HUES6 (cell line): Measurements from ENCODE around the gene MLF2.

Experiments
- H3K27ac ChIP-seq: 2 replicates; pipeline ENCODE4 v1.7.0; 2013; ENCODE audit warnings: low read depth, mild to moderate bottlenecking, low read length, inconsistent platforms
- H3K27me3 ChIP-seq: 2 replicates; pipeline ENCODE4 v1.6.1; 2013; ENCODE audit warnings: low read length; ENCODE audit not compliant: control insufficient read depth, insufficient read depth
- H3K36me3 ChIP-seq: 2 replicates; pipeline ENCODE4 v1.6.1; 2013; ENCODE audit warnings: low read length; ENCODE audit not compliant: control insufficient read depth, insufficient read depth
- H3K4me1 ChIP-seq: 2 replicates; pipeline ENCODE4 v1.6.1; 2013; ENCODE audit warnings: low read length; ENCODE audit not compliant: control insufficient read depth, insufficient read depth
- H3K4me3 ChIP-seq: 2 replicates; pipeline ENCODE4 v1.5.1; 2013; ENCODE audit warnings: low read depth, low read length
- H3K9ac ChIP-seq: one replicate; pipeline ENCODE4 v1.6.1; 2013; ENCODE audit warnings: mild to moderate bottlenecking, low read length
- H3K9me3 ChIP-seq: 2 replicates; pipeline ENCODE4 v1.6.1; 2013; ENCODE audit warnings: low read depth, low read length; ENCODE audit not compliant: control insufficient read depth, insufficient read depth

Gene MLF2

DNA sequence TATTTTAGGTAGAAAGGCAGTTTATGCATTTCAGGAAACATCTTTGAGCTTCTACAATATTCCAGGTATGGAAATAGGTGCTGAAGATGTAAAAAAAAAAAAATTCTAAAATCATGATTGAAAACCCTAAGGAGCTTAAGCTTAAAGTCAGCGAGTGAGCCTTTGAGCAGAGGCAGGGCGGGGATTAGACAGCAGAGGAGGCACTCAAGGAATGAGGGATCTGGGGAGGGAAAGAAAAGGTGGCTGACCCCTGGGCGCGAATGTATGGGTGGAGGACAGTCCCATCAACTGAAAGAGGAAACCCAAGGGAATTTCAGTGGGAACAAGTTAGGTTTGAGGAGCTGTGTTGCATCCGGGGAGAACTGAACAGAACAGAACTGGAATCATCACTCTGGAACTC, 6.8 kb upstream of the MLF2 start:
- Histone ChIP-seq H3K9ac (no peak overlapping the region), H3K27ac (no peak overlapping the region), H3K4me3 (no peak overlapping the region), H3K9me3 (no peaks in the 10 kb centered on the region), H3K27me3 (no peaks in the 10 kb centered on the region), H3K4me1 (peaks cover 18% of the 10 kb centered on the region; the same call in 1 of the 2 replicates), H3K36me3 (no peaks in the 10 kb centered on the region)

GRCh38 chr12:6758506-6759095, 5.7 kb upstream of the MLF2 start:
- Histone ChIP-seq H3K36me3 (no peaks in the 10 kb centered on the region), H3K9me3 (no peaks in the 10 kb centered on the region), H3K4me3 (no peak overlapping the region), H3K27ac (no peak overlapping the region), H3K9ac (no peak overlapping the region), H3K4me1 (peaks cover 22% of the 10 kb centered on the region), H3K27me3 (no peaks in the 10 kb centered on the region)

GRCh38 chr12:6757028-6757690, 4.2 kb upstream of the MLF2 start:
- H3K27me3 ChIP-seq, result no peaks in the 10 kb centered on the region
- H3K27ac ChIP-seq, result no peak overlapping the region
- H3K4me1 ChIP-seq, result peaks cover 17% of the 10 kb centered on the region
- H3K36me3 ChIP-seq, result no peaks in the 10 kb centered on the region; the same call in 1 of the 2 replicates
- no peaks in the 10 kb centered on the region for H3K9me3 ChIP-seq
- no peak overlapping the region for H3K4me3 ChIP-seq
- H3K9ac ChIP-seq, result no peak overlapping the region

DNA sequence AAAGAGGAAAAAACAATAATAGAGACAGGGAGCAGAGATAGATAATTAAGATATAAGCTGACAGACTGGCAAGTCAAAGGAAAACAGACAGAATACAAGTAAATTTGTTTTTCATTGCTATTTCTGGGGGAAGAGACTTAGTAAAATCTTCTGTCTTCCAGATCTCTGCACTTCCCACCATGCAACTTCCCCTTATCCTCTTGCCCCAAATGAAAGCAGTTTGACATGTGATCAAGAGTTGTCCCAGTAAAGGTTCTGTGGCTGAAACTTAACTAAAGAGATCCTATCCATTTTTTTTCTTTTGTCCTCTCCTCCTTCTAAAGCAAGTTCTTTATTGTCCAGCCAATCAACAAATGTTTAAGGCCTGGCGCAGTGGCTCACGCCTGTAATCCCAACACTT, 1.5 kb upstream of the MLF2 start:
- no peak overlapping the region for H3K27ac ChIP-seq
- peaks cover 22% of the 10 kb centered on the region for H3K4me1 ChIP-seq
- no peaks in the 10 kb centered on the region for H3K27me3 ChIP-seq
- H3K9ac ChIP-seq, result no peak overlapping the region
- H3K9me3 ChIP-seq, result no peaks in the 10 kb centered on the region
- H3K36me3 ChIP-seq, result peaks cover 27% of the 10 kb centered on the region
- H3K4me3 ChIP-seq, result no peak overlapping the region

DNA sequence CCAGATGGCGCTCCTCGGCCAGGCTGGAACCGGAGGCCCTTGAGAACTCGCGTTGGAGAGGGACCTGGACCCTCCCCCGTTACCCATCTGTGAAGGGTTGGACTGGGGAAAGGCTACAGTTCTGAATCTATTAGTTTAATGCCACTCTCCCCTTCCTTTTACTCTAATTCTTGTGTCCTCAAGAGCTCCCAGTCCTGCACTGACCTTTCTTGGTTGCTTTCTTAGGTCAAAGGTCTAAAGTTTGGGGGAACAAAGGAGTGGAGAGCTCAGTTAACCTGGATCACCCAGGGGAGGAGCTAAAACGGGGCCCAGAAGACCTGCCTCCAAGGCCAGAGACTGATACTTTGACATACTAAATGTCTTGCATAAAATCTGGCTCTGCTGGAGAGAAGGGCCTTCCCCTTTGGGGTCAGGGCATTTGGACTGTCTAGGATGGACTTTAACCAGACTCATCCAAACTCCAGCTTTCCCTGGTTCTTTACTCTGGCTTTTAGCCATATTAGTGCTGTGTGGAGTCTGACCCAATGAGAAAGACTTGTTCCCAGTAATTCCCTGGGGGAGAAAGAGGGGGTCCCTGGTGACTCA, 923 bp upstream of the MLF2 start:
- no peaks in the 10 kb centered on the region for H3K9me3 ChIP-seq
- peak overlapping the region; percentile 88 for H3K4me3 ChIP-seq
- H3K27me3 ChIP-seq, result no peaks in the 10 kb centered on the region
- H3K4me1 ChIP-seq, result peaks cover 21% of the 10 kb centered on the region
- no peak overlapping the region for H3K27ac ChIP-seq
- peak overlapping the region; percentile 5 for H3K9ac ChIP-seq
- peaks cover 32% of the 10 kb centered on the region for H3K36me3 ChIP-seq

DNA sequence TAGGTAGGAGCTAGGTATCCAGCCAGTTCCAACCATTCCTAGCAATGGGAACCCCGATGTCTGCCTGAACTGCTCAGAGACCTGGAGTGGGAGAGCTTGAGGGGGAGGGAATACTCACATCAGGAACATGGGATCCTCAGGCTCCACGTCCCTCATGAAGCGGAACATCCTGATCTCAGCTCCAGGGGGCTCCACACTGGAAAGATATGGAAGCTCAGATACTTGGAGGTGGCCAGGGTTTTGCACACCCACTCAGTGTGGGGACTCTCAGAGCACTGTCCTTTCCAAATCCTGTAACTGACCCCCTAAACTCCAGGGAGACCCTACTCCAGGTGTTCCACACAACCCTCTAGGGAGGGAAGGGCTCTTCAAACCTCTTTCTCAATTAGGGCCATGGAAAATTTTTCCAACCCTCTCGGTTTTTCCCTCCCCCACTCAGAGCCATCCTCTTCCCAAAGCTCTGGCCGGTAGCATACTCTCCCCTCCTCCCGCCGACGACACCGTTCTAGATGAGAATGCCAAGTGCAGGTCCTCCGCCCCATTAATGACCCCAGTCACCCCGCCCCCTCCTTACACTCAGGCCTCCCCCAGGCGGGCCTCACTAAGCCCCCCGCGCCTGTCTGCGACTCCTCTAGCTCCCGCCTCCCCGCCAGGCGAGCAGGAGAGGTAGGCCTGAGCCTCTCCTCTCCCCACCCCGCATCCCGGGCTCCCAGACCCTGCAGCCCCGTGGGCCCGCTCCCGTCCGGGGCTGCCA, 597 bp downstream of the MLF2 start:
- peak overlapping the region; percentile 88 for H3K4me3 ChIP-seq
- H3K4me1 ChIP-seq, result peaks cover 15% of the 10 kb centered on the region

DNA sequence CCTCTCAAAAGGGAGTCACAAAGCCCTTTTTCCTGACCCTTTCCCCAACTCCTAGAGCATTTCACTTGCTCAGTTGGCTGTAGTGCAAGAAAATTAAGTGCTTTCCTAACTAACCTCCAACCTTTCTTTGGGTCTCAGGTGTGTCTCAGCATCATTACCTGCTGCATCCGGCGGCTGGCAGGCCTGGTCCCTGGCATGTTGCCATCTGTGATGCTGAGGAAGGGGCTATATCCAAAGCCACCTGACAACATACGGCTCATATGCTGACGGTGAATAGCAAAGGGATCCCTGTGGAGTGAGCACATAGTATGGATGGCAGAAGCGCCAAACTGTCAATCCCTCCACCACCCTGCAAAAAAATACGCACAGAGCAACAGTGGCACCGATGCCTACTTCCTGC, 1.2 kb downstream of the MLF2 start:
- Histone ChIP-seq H3K27me3 (no peaks in the 10 kb centered on the region), H3K9ac (peak overlapping the region; percentile 98), H3K4me1 (peaks cover 15% of the 10 kb centered on the region), H3K36me3 (peaks cover 53% of the 10 kb centered on the region), H3K4me3 (peak overlapping the region; percentile 88), H3K27ac (no peak overlapping the region), H3K9me3 (no peaks in the 10 kb centered on the region)

More for the DNA sequence above, 597 bp downstream of the MLF2 start:
- peaks cover 48% of the 10 kb centered on the region for H3K36me3 ChIP-seq
- no peaks in the 10 kb centered on the region for H3K27me3 ChIP-seq
- no peaks in the 10 kb centered on the region for H3K9me3 ChIP-seq
- H3K9ac ChIP-seq, result peak overlapping the region; percentile 98
- peak overlapping the region; percentile 94 for H3K27ac ChIP-seq

DNA sequence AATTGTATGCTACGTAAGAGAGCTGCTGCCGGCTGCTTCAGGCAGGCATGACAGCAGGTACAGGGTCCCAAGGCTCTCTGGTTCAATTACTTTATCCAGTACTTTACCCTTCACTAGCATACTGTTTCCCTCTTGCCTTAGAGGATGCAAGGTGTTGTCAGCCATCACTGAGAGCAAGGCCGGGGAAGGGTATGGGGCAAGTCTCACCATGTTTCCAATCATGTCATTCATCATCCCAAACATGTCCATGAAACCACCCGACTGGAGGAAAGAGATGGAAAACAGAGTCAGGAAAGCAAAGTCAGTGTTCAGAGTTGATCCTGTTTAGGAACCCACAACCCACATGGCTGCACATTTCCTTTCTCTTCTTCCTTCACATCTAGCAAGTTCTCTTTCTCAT, 2.4 kb downstream of the MLF2 start:
- Histone ChIP-seq H3K4me1 (peaks cover 15% of the 10 kb centered on the region), H3K27me3 (no peaks in the 10 kb centered on the region), H3K27ac (no peak overlapping the region), H3K9me3 (no peaks in the 10 kb centered on the region), H3K9ac (no peak overlapping the region), H3K4me3 (no peak overlapping the region), H3K36me3 (peaks cover 65% of the 10 kb centered on the region)

GRCh38 chr12:6748761-6749160, 4.2 kb downstream of the MLF2 start:
- Histone ChIP-seq H3K27me3 (no peaks in the 10 kb centered on the region), H3K27ac (no peak overlapping the region), H3K9ac (no peak overlapping the region), H3K9me3 (no peaks in the 10 kb centered on the region), H3K4me1 (peaks cover 11% of the 10 kb centered on the region), H3K4me3 (no peak overlapping the region), H3K36me3 (peaks cover 67% of the 10 kb centered on the region)

- H3K4me1 ChIP-seq, result peaks cover 9% of the 10 kb centered on the region
- H3K27ac ChIP-seq, result no peak overlapping the region
- no peaks in the 10 kb centered on the region for H3K27me3 ChIP-seq
- no peak overlapping the region for H3K9ac ChIP-seq
- peaks cover 67% of the 10 kb centered on the region for H3K36me3 ChIP-seq
- H3K9me3 ChIP-seq, result no peaks in the 10 kb centered on the region
- no peak overlapping the region for H3K4me3 ChIP-seq
Observed at GRCh38 chr12:6747216-6747615, 5.7 kb downstream of the MLF2 start.
